B cell (primary cell): ENCODE data around the gene TRPC6.

Experiments
- EZH2 ChIP-seq: IDR thresholded peaks from 2 replicates; pipeline ENCODE4 v1.6.1; 2012; ENCODE audit warnings: borderline replicate concordance, low read depth, mild to moderate bottlenecking, moderate library complexity, low read length; ENCODE audit not compliant: insufficient read depth, poor library complexity, severe bottlenecking
- TF ChIP-seq, protein P1 (sequence below): fragments of 200-600 bp; IDR thresholded peaks from one replicate; pipeline ENCODE4 v1.8.0; 2022; ENCODE audit warnings: antibody characterized with exemption, mild to moderate bottlenecking

DNA sequence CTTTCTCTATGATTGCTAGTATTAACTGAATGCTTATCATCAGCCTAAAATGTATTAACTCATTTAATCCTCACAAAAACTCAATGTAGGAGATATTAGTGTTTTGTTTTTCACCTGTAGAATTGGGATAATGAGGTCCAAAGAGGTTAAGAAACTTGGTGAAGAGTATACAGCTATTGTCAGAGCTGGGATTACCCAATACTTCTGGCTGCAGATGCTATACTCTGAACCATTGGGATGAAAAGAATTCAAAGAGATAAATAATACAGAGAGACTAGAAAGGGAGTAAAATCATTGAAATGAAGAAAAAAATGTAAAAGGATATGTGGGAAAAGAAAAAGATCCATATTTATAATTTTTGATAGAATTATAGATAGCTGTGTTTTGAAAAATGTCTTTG is 137.1 kb downstream of the TRPC6 start:
- TF ChIP-seq, protein P1, sequence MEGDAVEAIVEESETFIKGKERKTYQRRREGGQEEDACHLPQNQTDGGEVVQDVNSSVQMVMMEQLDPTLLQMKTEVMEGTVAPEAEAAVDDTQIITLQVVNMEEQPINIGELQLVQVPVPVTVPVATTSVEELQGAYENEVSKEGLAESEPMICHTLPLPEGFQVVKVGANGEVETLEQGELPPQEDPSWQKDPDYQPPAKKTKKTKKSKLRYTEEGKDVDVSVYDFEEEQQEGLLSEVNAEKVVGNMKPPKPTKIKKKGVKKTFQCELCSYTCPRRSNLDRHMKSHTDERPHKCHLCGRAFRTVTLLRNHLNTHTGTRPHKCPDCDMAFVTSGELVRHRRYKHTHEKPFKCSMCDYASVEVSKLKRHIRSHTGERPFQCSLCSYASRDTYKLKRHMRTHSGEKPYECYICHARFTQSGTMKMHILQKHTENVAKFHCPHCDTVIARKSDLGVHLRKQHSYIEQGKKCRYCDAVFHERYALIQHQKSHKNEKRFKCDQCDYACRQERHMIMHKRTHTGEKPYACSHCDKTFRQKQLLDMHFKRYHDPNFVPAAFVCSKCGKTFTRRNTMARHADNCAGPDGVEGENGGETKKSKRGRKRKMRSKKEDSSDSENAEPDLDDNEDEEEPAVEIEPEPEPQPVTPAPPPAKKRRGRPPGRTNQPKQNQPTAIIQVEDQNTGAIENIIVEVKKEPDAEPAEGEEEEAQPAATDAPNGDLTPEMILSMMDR, result no peak
- no peak for TF ChIP-seq EZH2
